GM23248 (cell line): Measurements from ENCODE around the gene SEMA5A.

Source experiments
- EZH2 ChIP-seq: fragments of 200-600 bp; sonication (generic); IDR thresholded peaks from 2 replicates; pipeline ENCODE4 v1.6.1; 2018; ENCODE audit warnings: antibody characterized with exemption, mild to moderate bottlenecking; ENCODE audit not compliant: insufficient read depth, poor library complexity, severe bottlenecking
- EZH2phosphoT487 ChIP-seq: fragments of 200-600 bp; sonication (generic); IDR thresholded peaks from 2 replicates; pipeline ENCODE4 v1.6.1; 2018; ENCODE audit warnings: antibody characterized with exemption, moderate library complexity, mild to moderate bottlenecking, low read depth; ENCODE audit not compliant: insufficient read depth

- TF ChIP-seq EZH2phosphoT487, result no peak
- no peak for TF ChIP-seq EZH2
Measured at GRCh38 chr5:9392625-9393024, 153.2 kb downstream of the SEMA5A start.
